Karpas-422 (cell line): Measurements from ENCODE around the gene TMEM97. TPM values are rescaled to one million over a fixed set of nuclear protein-coding genes. Genes with fewer than 3 reads are reported as not detected.

Source experiments
- DNase-seq: peaks from one replicate; pipeline ENCODE4 v3.0.0-alpha.2; 2015
- H2AFZ ChIP-seq: fragments of 200-600 bp; sonication (generic); 2 replicates; pipeline ENCODE4 v1.6.1; 2014; ENCODE audit warnings: antibody characterized with exemption, low read length, mixed read lengths
- H3K27ac ChIP-seq: fragments of 200-600 bp; sonication (generic); 2 replicates; pipeline ENCODE4 v1.5.1; 2014; ENCODE audit warnings: mild to moderate bottlenecking, low read length, moderate library complexity
- H3K27me3 ChIP-seq: fragments of 200-600 bp; sonication (generic); 2 replicates; pipeline ENCODE4 v1.6.1; 2014; ENCODE audit warnings: low read length, mixed read lengths
- H3K36me3 ChIP-seq: fragments of 200-600 bp; sonication (generic); 2 replicates; pipeline ENCODE4 v1.6.1; 2014; ENCODE audit warnings: low read length, mixed read lengths; ENCODE audit not compliant: insufficient read depth
- H3K4me1 ChIP-seq: fragments of 200-600 bp; sonication (generic); 2 replicates; pipeline ENCODE4 v1.6.1; 2014; ENCODE audit warnings: mild to moderate bottlenecking, low read length, mixed read lengths
- H3K4me2 ChIP-seq: fragments of 200-600 bp; sonication (generic); 2 replicates; pipeline ENCODE4 v1.6.1; 2014; ENCODE audit warnings: low read length, low read depth, mild to moderate bottlenecking; ENCODE audit not compliant: poor library complexity, severe bottlenecking
- H3K4me3 ChIP-seq: fragments of 200-600 bp; sonication (generic); 2 replicates; pipeline ENCODE4 v1.5.1; 2014; ENCODE audit warnings: mild to moderate bottlenecking, antibody characterized with exemption, low read length, mixed read lengths
- H3K79me2 ChIP-seq: fragments of 200-600 bp; sonication (generic); 2 replicates; pipeline ENCODE4 v1.6.1; 2014; ENCODE audit warnings: mild to moderate bottlenecking, low read length, mixed read lengths
- H3K9ac ChIP-seq: fragments of 200-600 bp; sonication (generic); 2 replicates; pipeline ENCODE4 v1.6.0; 2014; ENCODE audit warnings: low read length
- H3K9me2 ChIP-seq: fragments of 200-600 bp; sonication (generic), shearing (Covaris generic); replicated peaks from 2 replicates; pipeline ENCODE4 v1.6.0; 2014; ENCODE audit warnings: mild to moderate bottlenecking, low read length, moderate library complexity; ENCODE audit not compliant: insufficient read depth
- H3K9me3 ChIP-seq: fragments of 300-700, 200-600 bp; sonication (generic); 2 replicates; pipeline ENCODE4 v1.6.1; 2014; ENCODE audit warnings: low read length, mixed read lengths
- H4K20me1 ChIP-seq: fragments of 200-600 bp; sonication (generic); 2 replicates; pipeline ENCODE4 v1.6.1; 2014; ENCODE audit warnings: mild to moderate bottlenecking, antibody characterized with exemption, low read length, low read depth; ENCODE audit not compliant: insufficient read depth
- total RNA-seq: library from RNA; depleted of rRNA; stranded (reverse); fragments of >200 nt; shearing (Covaris generic); gene quantifications from 2 replicates; pipeline ENCODE4 v1.2.3, GENCODE V29; 2014; ENCODE audit warnings: low replicate concordance

TMEM97 gene
- total RNA-seq, 1 experiment from 2014 or later: 74.3 TPM

DNA sequence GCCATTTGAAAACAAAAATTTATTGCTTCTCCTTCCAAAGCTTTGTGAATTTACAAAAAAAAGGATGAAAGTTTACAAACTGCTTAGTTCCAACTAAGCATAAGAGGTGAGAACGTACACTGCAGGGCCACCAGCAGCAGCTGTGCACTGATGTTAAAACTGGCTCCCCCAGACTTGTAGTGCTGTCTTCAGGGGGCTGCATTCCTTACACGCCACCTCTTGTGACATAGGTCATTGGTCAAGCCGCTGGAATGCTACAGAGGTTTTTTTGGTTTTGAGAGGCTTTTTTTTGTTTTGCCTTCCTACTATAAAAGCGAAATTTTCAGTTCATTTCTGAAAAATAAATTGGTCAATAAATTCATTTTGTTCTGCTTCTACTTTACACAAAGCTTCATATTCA lies 9.3 kb downstream of the TMEM97 start:
- Histone ChIP-seq H3K4me2 (no peak overlapping the region), H3K9me3 (no peaks in the 10 kb centered on the region), H3K36me3 (peaks cover 35% of the 10 kb centered on the region), H2AFZ (no peak overlapping the region), H3K79me2 (peaks cover 45% of the 10 kb centered on the region), H3K4me1 (peaks cover 5% of the 10 kb centered on the region), H3K27me3 (no peaks in the 10 kb centered on the region), H3K9ac (no peak overlapping the region), H3K27ac (no peak overlapping the region), H3K4me3 (no peak overlapping the region), H4K20me1 (no peaks in the 10 kb centered on the region; the same call in 1 of the 2 replicates), H3K9me2 (no peaks in the 10 kb centered on the region)
- DNase-seq: no peak

GRCh38 chr17:28330671-28331070 lies 11.7 kb downstream of the TMEM97 start:
- Histone ChIP-seq H3K9me3 (no peaks in the 10 kb centered on the region), H4K20me1 (no peaks in the 10 kb centered on the region; the same call in 1 of the 2 replicates), H3K27ac (no peak overlapping the region), H3K36me3 (peaks cover 35% of the 10 kb centered on the region), H3K4me1 (peaks cover 16% of the 10 kb centered on the region), H3K9ac (no peak overlapping the region), H3K4me3 (no peak overlapping the region), H3K9me2 (no peaks in the 10 kb centered on the region), H3K27me3 (no peaks in the 10 kb centered on the region), H3K4me2 (no peak overlapping the region), H3K79me2 (peaks cover 40% of the 10 kb centered on the region), H2AFZ (no peak overlapping the region)
- no peak for DNase-seq

GRCh38 chr17:28331891-28332420 lies 13.0 kb downstream of the TMEM97 start:
- H3K79me2 ChIP-seq: peaks cover 43% of the 10 kb centered on the region
- no peaks in the 10 kb centered on the region for H3K27me3 ChIP-seq
- no peak for DNase-seq
- no peaks in the 10 kb centered on the region for H3K9me2 ChIP-seq
- H3K9ac ChIP-seq: no peak overlapping the region
- no peak overlapping the region for H3K4me3 ChIP-seq
- peaks cover 25% of the 10 kb centered on the region for H3K4me1 ChIP-seq
- peaks cover 25% of the 10 kb centered on the region for H3K36me3 ChIP-seq
- H3K9me3 ChIP-seq: no peaks in the 10 kb centered on the region
- H2AFZ ChIP-seq: no peak overlapping the region
- H4K20me1 ChIP-seq: no peaks in the 10 kb centered on the region
- H3K4me2 ChIP-seq: no peak overlapping the region
- H3K27ac ChIP-seq: no peak overlapping the region

GRCh38 chr17:28333083-28333746 lies 14.2 kb downstream of the TMEM97 start:
- peak overlapping the region; percentile 7; the same call in 1 of the 2 replicates for H3K9ac ChIP-seq
- H3K27me3 ChIP-seq: no peaks in the 10 kb centered on the region
- H4K20me1 ChIP-seq: no peaks in the 10 kb centered on the region
- no peaks in the 10 kb centered on the region for H3K9me2 ChIP-seq
- peaks cover 13% of the 10 kb centered on the region for H3K36me3 ChIP-seq
- no peak for DNase-seq
- H3K4me3 ChIP-seq: no peak overlapping the region
- H2AFZ ChIP-seq: no peak overlapping the region
- H3K4me2 ChIP-seq: peak overlapping the region; percentile 98
- no peak overlapping the region for H3K27ac ChIP-seq
- peaks cover 51% of the 10 kb centered on the region for H3K79me2 ChIP-seq
- no peaks in the 10 kb centered on the region for H3K9me3 ChIP-seq
- H3K4me1 ChIP-seq: peaks cover 27% of the 10 kb centered on the region

GRCh38 chr17:28334171-28334570 lies 15.2 kb downstream of the TMEM97 start:
- H3K79me2 ChIP-seq: peaks cover 55% of the 10 kb centered on the region

DNA sequence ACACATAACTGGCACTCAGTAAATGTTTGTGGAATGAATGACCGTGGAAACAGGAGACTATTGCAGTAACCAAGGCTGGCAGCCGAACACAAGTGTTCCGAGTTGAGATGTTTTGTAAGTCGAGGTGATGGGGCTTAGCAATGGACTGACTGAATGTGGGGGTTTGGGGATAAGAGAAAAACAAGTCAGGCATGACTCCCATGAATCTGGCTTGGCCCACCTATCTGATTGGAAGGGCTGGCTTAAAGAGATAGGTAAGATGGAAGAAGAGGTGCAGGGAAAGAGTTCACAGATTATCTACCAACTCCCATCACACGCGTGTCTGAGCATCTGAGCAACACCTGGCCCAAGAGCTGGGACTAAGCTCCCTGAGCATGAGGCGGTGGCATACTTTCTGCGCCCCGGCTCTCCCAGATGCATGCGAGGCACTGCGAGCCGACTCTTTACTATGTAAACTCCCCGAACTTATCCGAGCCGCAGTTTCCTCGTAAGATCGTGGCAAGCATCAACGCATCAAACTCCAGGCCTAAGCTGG lies 15.7 kb downstream of the TMEM97 start:
- Histone ChIP-seq H3K9me2 (no peaks in the 10 kb centered on the region), H3K79me2 (peaks cover 55% of the 10 kb centered on the region), H3K9ac (peak overlapping the region; percentile 83), H3K4me3 (peak overlapping the region; percentile 89), H3K9me3 (no peaks in the 10 kb centered on the region), H3K27me3 (no peaks in the 10 kb centered on the region), H4K20me1 (no peaks in the 10 kb centered on the region), H2AFZ (peak overlapping the region; percentile 3; the same call in 1 of the 2 replicates), H3K4me2 (peak overlapping the region; percentile 98), H3K27ac (no peak overlapping the region), H3K36me3 (no peaks in the 10 kb centered on the region), H3K4me1 (peaks cover 27% of the 10 kb centered on the region)
- DNase-seq: peak; percentile 60

More at GRCh38 chr17:28334171-28334570, 15.2 kb downstream of the TMEM97 start:
- H3K27me3 ChIP-seq: no peaks in the 10 kb centered on the region
- peaks cover 3% of the 10 kb centered on the region for H3K36me3 ChIP-seq
- H3K4me2 ChIP-seq: peak overlapping the region; percentile 98
- H4K20me1 ChIP-seq: no peaks in the 10 kb centered on the region
- H3K9ac ChIP-seq: peak overlapping the region; percentile 83
- no peak overlapping the region for H3K27ac ChIP-seq
- H3K4me3 ChIP-seq: peak overlapping the region; percentile 89
- no peaks in the 10 kb centered on the region for H3K9me2 ChIP-seq
- peak; percentile 60 for DNase-seq
- H2AFZ ChIP-seq: no peak overlapping the region
- peaks cover 27% of the 10 kb centered on the region for H3K4me1 ChIP-seq
- no peaks in the 10 kb centered on the region for H3K9me3 ChIP-seq

DNA sequence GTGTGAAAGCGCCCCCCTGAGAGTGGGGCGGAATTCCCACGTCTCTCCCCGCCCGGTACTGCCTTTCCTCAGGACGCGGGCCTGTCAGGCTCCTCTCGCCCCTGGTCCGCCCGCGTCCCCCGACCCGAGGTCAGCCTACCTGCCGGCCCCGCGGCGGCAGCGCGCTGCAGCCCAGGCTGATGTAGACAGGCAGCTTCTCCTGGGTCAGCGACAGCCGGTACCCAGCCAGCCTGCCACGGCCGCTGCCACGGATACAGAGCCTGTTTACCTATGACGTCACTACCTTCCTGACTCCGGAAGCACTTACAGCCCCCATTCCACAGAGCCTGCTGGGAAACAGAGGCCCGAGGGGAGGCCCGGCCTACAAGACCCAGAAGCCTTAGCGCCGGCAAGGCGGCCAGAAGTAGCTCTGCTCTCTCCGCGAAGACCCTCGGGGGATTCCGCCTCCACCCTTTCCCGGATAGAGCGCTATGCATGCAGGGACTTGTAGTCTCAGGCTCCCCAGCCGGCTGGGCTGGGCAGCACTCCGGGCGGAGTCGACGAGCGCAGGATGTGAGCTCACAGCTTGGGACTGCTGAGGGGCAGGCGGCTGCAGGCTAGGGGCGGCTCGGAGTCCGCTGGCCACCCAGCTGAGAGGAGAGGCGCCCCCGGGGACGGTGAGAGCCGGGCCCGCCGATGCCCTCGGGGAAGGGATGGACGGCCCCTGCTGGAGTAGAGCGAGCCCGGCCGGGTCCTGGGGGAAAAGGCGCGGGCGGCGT lies 16.4 kb downstream of the TMEM97 start, which contains the start of the genes IFT20 and TNFAIP1:
Gene IFT20, minus strand, starts transcription at position 272 of the 758 bp plus-strand sequence. CDS start 3,487 bp downstream, outside the sequence.
Gene TNFAIP1, plus strand, starts transcription at position 561 of the 758 bp plus-strand sequence. CDS start 3,761 bp downstream, outside the sequence.
- Histone ChIP-seq H3K36me3 (no peaks in the 10 kb centered on the region), H4K20me1 (no peaks in the 10 kb centered on the region), H3K27ac (no peak within 1 kb of the TSS), H3K4me1 (peaks cover 27% of the 10 kb centered on the region), H3K4me2 (peak within 1 kb of the TSS; percentile 99), H3K4me3 (peak within 1 kb of the TSS; percentile 89), H3K9me3 (no peaks in the 10 kb centered on the region), H3K27me3 (no peaks in the 10 kb centered on the region), H2AFZ (peak within 1 kb of the TSS; percentile 40; the same call in 1 of the 2 replicates), H3K9ac (peak within 1 kb of the TSS; percentile 91), H3K79me2 (peaks cover 55% of the 10 kb centered on the region), H3K9me2 (no peaks in the 10 kb centered on the region)
- DNase-seq: peak; percentile 100
